Stimulated activated CD8-positive, alpha-beta memory T cell treated with anti-CD3 and anti-CD28 coated beads, Interleukin-2, amount 100 ng/mL, for 1 hour (primary cell): ENCODE results near the gene TBC1D14.

ENCODE experiments used
- DNase-seq, 2 donors: peaks; one replicate each; pipeline ENCODE4 v3.0.0-alpha.2; 2020; ENCODE audit warnings: low read depth in 2 of 2

TBC1D14 gene

GRCh38 chr4:6929339-6929811, 19.7 kb downstream of the TBC1D14 start:
- DNase-seq, result no peak

- DNase-seq, result no peak
These were observed 20.3 kb downstream of the TBC1D14 start for GRCh38 chr4:6929812-6930464.

DNA sequence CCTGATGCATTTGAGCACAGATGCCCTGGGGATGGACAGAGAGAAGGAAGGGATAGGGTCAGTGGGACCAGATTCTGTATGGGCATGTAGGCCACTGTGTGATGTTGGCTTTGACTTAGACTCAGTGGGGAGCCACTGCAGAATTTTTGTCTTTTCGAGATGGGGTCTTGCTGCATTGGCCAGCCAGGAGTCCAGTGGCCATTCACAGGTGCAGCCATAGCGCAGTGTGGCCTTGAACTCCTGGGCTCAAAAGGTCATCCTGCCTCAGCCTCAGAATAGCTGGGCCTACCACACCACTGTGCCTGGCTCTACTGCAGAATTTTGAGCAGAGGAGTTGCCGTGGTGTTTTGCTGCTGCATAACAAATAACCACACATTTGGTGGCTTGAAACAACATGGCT, 22.8 kb downstream of the TBC1D14 start:
- DNase-seq, result no peak

GRCh38 chr4:6932918-6933317, 23.3 kb downstream of the TBC1D14 start:
- no peak for DNase-seq

GRCh38 chr4:6933691-6934430, 24.2 kb downstream of the TBC1D14 start:
- no peak for DNase-seq

DNA sequence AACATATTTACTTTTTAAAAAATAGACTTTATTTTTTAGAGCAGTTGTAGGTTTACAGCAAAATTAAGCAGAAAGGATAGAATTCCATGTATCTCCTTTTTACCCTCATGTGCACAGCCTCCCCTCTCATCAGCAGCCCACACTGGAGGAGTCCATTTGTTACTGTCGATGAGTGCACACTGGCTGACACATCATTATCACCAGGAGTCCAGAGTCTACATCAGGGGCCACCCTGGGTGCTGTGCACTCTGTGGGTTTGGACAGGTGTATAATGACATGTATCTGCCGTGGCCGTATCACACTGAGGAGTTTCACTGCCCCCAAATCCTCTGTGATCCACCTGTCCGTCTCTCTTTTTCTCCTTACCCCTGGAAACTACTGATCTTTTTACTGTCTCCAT, 26.3 kb downstream of the TBC1D14 start:
- no peak for DNase-seq

DNA sequence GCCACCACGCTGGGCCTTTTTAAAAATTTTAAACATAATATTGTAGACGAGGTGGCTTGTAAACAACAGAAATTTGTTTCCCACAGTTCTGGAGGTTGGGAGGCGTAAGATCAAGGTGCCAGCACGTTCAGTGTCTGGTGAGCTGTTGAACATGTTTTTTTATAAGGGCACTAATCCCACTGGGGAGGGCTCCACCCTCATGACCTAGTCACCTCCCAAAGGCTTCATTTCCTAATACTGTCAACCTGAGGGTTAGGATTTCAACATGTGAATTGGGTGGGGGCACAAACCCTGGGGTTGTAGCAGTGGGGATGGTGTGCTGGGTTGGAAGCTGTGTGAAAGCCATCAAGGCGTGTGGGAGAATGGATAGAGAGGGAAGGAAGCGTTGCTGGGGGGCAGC, 27.6 kb downstream of the TBC1D14 start:
- no peak for DNase-seq

GRCh38 chr4:6937754-6938153, 28.1 kb downstream of the TBC1D14 start:
- DNase-seq, result no peak

GRCh38 chr4:6938237-6938636, 28.6 kb downstream of the TBC1D14 start:
- DNase-seq, result no peak

DNA sequence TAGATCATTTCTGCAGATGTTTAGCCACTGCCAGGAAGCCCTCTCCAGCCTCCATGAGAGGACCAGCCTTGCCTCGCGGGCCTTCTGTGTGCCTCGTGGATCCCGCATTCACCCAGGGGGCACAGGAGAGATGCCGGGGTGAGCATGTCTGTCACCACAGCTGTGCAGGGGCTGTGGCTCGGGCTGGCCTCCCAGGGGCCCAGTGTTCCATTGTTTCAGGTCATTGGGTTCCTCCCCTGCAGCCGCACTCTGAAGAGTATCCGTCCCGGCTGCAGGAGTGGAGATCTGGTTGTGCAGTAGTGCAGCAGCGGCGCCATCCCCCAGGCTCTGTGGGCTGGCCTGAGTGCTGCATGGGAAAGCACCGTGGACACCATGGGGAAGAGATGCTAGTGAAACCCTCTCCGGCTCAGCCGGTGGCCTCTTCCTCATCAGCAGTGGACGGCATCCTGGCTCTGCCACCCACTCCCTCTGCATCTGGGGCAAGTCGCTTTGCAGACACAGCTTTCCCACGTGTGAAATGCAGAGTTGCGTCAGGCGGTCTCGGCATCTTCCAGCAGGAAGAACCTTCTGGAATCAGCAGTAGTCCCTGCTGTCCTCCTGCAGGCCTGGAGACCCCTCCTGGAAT, 29.1 kb downstream of the TBC1D14 start:
- no peak for DNase-seq

DNA sequence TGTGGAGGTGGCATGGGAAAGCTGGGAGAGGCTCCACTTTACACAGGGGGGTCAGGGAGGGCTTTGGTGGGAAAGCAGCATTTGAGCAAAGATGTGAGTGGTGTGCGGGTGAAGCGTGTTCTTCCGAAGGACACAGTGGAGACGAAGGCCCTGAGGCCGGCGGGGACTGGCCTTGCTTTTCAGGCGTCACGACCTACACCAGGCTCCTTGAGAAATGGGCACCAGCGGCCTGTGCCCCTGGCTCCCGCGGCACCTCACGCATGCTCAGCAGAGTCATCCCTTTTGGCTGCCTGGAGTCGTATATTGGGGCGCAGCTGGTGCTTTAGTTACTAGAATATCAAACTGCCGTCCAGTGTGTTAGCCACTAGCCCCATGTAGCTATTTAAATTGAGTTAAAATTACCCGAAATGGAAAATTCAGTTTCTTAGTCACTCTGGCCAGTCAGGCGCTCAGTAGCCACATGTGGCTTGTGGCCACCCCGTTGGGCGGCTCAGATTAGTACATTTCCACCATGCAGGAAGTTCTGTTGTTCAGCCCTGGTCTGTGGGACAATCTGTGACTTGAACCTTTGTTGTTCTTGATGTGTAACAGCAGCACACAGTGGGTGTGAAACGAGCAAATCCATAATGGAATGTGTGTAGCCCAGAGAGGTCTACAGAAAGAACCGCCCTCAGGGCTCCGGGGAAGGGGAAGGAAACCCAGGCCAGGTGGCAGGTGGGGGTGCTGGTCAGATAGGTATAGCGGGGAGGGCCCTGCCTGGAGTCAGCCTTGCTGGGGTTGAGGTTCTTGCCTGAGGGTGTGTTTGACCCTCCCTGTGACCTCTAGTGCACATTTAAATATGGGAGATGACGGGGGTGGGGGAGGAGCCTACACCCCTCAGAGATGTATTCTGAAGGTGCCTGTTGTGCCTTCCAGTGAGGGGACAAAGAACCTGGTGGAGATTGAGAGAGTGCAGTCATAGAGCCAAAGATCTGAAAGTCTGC, 30.4 kb downstream of the TBC1D14 start:
- DNase-seq, result no peak

GRCh38 chr4:6940744-6941137, 31.1 kb downstream of the TBC1D14 start:
- no peak for DNase-seq

GRCh38 chr4:6941796-6942195, 32.2 kb downstream of the TBC1D14 start:
- no peak for DNase-seq

DNA sequence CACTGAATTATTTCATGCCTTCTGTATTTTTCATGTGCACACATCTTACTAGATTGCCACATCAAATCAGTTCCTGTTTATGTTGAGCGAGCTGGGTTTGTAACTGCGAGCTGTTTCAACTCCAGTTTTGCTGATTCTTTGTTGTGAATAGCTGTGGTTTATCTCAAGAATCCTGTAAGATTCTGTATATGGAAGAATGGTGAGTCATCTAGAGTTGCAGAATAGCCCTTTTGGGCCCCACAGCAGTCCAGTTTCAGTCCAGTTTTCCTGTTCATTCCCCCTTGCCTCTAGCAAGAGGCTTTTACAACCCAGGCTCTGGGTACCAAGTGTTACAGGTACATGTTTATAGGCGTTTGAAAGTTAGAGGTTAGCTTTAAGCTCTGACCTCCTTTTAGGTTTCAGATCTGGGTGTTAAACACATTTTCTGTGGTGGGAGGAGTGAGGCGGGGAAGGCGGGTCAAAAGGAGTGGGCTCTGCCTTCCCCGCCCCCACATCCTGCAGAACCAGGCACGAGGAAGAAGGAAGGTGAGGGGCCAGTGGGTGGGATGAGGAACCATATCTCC, 32.7 kb downstream of the TBC1D14 start:
- DNase-seq, result no peak

DNA sequence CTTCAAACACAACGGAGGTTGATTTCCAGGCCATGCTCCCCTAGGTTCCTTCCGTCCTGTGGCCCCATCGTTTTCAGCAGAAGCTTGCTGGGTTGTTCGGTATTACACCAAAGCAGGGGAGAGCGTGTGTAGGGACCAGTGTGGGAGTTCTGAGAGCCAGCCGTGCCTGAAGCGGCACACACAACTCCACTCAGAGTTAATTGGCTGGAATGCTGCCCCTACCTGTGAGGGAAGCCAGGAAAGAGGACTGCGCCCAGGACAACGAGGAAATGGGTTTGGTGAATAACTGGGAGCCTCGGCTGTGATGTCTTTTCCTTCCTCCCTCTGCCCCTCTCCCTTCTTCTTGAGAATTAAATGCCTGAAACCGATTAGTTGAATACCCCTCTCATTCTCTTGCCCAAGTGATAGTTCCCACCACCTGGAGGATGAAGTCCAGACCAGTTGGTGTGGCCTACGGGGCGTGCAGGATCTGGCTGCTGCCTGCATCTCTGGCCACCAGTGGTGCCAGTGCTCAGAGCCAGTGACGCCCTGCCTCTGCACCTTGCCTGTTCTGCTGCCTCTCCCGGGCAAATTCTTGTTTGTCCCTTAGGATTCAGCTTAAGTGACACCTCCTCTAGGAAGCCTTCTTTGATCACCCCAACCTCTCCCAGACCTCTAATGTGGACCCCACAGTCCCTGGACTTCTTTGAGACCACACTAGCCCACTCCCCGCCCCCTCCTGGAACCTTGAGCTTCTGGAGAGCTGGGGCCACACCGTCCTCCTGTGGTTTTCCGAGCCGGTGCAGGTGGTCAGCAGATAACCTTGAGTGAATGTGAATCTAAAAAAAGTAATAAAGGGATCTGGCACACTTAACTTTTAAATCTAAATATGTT, 33.6 kb downstream of the TBC1D14 start:
- no peak for DNase-seq

DNA sequence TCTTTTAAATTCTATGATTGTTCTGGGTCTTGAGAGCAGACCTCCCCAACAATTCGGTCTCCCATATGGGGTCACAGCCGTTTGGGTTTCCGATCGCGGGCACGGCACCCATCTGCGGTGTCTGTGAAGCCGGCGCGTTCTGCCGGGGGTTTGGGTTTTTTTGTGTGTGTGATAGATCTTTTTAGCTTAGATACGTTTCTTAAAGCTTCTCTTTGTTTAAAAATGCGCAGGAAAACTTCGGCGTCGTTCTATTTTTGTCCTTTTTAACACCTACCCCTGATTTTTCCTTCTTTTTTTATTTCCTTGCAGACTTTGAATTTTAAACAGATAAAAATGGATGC, 34.2 kb downstream of the TBC1D14 start:
- DNase-seq, result no peak

- no peak for DNase-seq
These were observed 34.9 kb downstream of the TBC1D14 start for GRCh38 chr4:6944301-6945051.

DNA sequence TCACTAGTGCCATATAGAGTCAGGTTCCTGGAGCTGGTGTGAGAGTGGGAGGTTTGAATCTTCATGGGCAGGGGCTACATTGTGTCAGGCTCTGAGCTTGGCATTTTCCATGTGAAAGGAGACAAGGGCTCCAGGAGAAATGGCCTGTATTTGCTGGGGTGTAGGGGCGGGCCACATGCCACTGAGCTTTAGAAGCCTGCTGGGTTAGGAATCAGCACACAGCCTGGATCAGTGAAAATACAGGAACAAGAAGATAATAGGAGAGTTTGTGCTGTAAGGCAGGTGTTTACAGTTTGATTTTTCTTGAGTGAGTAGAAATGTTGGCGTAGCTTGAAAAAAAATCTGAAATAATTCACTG, 35.4 kb downstream of the TBC1D14 start:
- no peak for DNase-seq

DNA sequence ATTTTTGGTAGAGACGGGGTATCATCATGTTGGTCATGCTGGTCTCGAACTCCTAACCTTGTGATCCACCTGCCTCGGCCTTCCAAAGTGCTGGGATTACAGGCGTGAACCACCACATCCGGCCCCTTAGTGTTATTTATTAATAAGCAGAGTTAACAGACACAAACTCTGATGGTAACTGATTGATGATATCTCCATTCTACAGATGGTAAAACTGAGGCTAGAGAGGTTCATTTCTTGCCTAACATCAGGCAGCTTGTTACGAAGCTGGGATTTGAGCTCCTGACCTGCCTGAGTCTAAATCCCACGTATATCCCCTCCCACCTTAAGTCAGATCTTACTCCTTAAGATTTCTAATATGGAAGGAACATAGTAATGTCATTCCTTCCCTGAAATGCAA, 36.9 kb downstream of the TBC1D14 start:
- DNase-seq, result no peak

GRCh38 chr4:6948134-6948460, 38.5 kb downstream of the TBC1D14 start:
- DNase-seq, result no peak
